GM19467 (cell line): ENCODE data around the gene CDH13.
"Not testable (repeated sequence)": the region's sequence is repeated elsewhere in the genome, so short reads cannot be mapped to it uniquely, and the experiment has no call there.

ENCODE experiments used
- ATAC-seq: cut with Tn5 transposase; IDR thresholded peaks from one replicate; pipeline ENCODE4 v1.9.1; 2021; ENCODE audit warnings: mild to moderate bottlenecking, moderate library complexity; ENCODE audit not compliant: unreplicated experiment

The CDH13 gene

GRCh38 chr16:82933933-82934332 lies 307.2 kb downstream of the CDH13 start:
- not testable (repeated sequence) for ATAC-seq

- no peak for ATAC-seq
Measured at GRCh38 chr16:82935766-82936165, 309.0 kb downstream of the CDH13 start.

DNA sequence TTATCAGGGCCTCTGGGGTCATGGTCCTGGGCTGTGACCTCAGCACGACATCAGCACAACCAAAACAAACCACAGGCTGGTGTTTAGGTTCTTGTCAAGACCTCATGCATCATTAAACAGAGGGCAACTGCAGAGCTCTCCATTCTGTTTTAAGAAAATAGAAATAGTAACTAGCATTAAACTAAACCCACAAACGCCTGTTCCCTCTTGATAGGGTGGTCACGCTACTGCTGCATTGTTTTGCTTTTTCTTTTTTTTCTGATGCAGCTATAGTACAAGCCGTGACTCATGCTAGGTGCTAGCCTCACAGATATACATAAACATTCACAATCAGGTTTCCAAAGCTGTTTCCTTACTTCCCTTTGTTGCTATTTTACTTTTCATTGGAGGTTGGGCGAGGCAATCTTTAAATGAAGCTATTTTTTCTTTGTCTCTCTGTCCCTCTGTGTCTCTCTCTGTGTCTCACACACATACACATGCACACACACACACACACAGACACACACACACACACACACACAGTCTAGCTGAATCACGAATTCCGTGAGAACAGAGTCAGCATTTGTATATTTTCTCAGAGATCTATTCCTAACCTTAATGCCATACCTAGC lies 310.3 kb downstream of the CDH13 start:
- ATAC-seq = no peak

DNA sequence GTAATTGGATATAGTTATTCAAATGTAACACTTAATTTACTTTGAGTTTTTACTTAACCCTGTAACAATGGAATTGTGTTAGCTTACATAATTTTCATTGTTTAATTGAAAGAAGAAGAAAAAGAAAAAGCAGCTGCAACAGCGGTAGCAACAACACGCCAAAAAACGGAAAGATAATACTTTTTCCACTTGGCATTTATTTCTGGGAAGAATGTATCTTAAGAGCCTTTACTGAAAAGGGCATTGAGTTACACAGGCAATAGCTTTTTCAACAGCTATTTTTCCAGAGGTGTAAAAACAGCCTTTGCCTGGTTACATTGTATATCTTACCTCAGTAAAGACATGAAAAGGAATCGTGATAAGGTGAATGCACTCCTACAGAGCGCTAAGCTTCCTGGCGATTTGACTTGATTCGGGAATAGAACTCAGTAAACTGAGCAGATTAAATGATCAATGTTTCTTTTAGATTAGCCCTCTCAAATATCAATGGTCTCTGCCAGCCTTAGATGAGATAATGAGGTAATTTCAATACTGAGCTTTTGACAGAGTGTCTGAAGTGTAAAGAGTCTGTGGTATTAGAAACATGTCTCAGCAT lies 311.3 kb downstream of the CDH13 start:
- no peak for ATAC-seq

DNA sequence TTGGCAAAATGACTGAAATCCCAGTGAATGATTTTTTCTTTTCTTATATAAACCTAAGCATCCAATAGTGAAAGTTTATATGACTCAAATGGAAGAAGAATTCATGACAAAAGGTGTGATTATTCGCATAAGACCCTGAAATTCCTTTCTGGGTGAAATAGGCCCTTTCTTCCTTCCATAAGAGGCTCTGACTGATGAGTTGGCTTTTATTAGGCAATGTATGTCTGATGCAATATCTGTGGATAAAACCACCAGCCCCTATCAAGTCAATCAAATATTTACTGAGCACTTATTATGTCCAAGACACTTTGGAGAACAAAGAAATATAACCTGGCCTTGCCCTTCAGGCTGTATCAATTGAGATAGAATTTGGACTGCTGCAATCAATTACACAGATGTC lies 316.6 kb downstream of the CDH13 start:
- ATAC-seq = no peak

DNA sequence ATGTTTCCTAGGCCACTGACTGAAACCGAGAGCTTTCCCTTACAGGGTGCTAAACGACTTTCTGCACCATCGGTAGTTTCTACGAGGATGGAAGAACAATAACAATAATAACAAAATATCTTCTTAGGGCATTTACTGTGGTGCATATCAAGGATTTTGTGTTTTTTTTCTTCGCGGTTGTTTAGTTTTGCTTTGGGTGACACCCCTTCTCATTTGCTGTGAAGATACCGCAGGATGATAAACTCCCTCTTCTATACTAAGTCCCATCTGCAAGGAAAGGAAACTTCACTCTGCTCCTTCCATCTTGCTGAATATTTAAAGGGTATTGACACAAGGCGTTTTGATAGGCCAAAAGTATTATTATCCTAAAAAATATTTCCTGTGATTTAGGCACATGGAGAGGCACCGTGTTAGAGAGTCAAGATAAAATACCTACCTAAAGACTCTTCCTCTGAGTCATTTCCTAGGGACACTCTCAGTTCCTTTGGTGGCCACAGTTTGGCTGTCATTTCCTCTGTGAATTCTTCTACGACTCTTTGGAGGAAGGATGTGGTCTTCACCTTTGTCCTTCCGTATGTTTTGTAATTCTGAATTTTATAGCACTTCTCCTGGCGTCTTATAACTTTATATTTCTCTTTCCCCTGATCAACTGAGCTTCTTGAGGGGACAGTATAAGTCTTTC lies 318.8 kb downstream of the CDH13 start:
- no peak for ATAC-seq

DNA sequence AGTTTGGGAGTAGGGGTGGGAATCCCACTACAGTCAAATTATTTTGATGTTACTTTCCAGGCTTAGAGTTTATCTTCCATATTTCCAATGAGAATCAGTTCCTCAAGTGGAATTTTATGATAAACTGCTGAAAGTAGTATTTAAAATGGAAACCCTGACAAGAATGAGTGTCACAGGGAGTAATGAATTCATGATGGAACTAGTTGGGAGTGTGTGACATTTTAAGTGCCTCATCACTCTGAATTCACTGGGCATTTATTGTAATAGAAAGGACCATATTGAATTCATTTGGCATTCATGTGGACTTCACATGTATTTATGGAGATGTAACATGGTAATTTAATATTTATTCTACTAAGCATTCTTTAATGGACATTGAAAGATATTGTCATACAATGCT lies 320.9 kb downstream of the CDH13 start:
- ATAC-seq = no peak

- ATAC-seq = no peak
Measured at GRCh38 chr16:82949016-82949415, 322.2 kb downstream of the CDH13 start.

DNA sequence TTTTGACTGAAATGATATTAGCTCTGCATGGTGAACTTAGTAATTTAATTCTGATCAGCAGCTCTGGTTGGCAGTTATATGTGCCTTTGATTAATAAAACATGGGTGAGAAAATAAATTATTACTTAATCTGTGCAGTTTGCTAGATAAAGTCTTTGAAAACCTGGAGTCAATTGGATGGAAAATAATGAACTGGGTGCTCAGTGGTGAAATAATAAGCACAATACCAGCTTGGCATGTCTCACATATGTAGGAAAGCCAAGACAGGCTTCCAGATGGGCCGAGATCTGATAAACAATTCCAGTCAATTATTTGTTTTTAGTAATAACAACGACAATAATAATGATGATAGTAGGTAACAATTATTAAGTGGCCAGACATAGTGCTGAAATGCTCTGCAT lies 326.7 kb downstream of the CDH13 start:
- no peak for ATAC-seq

DNA sequence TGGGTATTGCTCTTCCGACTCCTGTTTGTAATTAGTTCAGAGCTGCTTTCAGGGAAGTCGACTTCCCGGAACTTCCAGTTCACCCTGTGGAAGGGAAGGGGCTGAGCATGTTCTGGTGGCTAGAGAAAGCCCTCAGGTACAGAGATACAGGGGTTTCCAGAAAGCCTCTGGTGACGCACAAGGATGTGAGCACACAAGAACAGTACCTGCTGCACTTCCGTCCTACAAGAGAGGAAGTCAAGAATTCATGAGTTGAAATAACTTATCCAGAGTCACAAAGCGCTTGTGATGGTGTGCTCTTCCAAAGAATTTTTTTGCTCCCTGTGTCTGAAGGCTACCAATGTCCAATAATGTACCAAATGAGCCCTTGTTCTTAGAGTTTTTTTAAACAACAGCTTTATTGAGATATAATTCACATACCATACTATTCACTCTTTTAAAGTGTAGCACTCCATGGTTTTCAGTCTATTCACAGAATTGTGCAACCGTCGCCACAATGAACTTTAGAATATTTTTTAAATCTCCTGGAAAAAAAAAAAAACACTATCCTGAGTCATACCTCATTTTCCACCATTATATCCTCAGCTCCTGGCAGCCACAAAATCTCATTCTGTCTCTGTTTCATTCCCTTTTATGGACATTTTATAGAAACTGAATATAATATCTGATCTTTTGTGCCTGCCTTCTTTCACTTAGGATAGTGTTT lies 327.6 kb downstream of the CDH13 start:
- no peak for ATAC-seq

GRCh38 chr16:82955741-82956348 lies 329.1 kb downstream of the CDH13 start:
- ATAC-seq = no peak

DNA sequence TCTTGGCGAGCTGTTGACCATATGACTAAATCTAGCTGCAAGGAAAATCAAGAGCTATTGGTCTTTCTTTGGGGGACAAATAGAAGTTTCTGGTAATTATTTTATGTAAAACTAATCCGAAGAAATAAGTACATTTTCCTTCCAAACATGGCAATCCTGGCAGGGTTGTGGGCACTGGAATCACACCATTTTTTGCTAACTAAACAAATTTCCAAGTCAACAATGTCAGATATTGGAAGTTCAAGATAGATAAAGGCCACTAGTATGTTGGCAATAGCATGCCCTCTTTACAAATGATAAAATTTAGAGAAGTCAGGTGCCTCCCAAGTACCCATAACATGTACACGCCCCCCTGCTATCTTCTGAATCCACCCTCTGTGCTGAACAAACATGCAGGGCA lies 330.4 kb downstream of the CDH13 start:
- no peak for ATAC-seq

- no peak for ATAC-seq
Measured at GRCh38 chr16:82960918-82961317, 334.1 kb downstream of the CDH13 start.

GRCh38 chr16:82963653-82964052 lies 336.9 kb downstream of the CDH13 start:
- ATAC-seq = no peak

DNA sequence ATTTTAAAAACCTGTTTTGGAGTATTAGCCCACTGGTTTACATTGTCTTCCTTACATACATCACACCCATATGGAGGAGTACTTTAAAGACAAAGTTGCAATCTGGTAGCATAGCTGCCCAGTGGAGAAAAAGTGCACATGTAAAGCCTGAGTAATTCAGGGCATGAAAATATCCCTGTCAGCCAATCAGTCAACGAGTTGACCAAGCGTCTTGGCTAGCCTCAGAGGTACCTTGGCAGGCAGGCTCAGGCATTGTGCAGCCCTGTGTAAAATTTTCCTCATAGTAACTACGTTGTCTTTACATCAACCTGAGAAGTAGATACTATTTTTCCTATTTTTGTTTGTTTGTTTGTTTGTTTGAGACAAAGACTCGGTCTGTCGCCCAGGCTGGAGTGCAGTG lies 339.0 kb downstream of the CDH13 start:
- ATAC-seq = no peak

DNA sequence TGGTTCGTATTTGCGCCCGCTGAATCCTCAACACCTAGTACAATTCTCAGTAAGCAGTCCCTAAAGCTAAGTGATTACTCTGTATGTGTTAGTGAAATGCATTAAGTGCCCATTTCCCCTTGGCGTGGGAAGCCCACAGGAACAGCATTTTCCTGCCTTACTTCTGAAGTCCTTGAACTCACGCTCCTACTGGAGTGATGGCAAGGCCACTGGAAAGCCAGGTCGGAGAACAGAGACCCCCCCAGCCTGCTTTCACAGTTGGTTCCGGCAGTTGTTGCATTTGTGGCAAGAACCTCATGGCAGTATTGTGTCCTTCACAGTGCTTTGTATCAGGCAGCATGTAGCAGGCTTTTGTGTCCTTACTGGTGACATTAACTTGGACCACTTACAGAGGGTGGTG lies 340.7 kb downstream of the CDH13 start:
- no peak for ATAC-seq

GRCh38 chr16:82971126-82971525 lies 344.4 kb downstream of the CDH13 start:
- no peak for ATAC-seq

DNA sequence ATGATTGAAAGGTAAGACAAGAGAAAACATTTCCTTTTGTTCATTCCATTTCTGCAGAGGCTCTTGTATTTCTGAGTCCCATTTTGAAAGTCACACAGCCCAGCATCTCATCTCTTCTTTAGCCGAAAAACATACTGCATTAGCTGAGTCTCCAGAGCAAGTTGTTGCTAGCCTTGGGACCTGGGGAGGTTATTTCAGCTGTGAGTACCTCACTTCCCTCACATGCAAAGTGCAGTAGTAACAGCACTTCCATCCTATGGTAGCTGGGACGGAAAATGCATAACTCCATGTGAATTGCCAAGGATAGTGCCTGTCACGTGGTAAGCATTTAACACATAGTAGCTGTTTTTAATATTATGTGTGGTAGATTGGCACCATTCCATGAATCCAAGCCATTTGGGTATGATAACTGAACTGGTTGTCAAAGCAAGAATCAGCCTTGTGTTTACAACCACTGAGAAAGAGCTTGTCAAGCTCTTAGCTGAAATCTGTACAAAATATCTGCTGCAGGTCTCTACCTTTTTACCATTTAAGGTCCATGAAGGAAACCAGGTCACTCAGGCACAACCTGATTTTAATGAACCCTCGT lies 345.7 kb downstream of the CDH13 start:
- ATAC-seq = no peak

- no peak for ATAC-seq
Measured at GRCh38 chr16:82979406-82980111, 352.8 kb downstream of the CDH13 start.

DNA sequence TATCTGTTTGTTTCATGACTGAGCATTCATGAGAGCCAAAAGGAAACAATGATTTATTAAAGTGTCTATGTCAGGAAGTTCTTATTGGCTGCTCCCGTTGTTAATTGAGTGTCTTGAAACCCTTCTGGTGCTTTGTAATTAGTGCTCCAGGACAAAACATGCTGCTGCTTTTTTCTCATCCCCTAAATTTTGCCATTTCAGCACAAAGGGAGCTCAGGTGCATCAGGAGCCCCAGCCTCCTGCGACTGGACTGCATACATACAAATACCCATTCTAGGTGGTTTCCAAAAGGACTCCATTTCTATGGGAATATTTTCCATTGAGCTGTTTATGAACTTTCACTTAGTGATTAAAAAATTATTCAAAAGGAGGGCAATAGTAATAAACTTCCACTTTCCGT lies 354.0 kb downstream of the CDH13 start:
- ATAC-seq = no peak
